ENCODE data around the gene TOP3A. TPM values are rescaled to one million over a fixed set of nuclear protein-coding genes. Genes with fewer than 3 reads are reported as not detected.

Gene TOP3A
- polyA plus RNA-seq, 1 experiment, result 13.0 TPM

DNA sequence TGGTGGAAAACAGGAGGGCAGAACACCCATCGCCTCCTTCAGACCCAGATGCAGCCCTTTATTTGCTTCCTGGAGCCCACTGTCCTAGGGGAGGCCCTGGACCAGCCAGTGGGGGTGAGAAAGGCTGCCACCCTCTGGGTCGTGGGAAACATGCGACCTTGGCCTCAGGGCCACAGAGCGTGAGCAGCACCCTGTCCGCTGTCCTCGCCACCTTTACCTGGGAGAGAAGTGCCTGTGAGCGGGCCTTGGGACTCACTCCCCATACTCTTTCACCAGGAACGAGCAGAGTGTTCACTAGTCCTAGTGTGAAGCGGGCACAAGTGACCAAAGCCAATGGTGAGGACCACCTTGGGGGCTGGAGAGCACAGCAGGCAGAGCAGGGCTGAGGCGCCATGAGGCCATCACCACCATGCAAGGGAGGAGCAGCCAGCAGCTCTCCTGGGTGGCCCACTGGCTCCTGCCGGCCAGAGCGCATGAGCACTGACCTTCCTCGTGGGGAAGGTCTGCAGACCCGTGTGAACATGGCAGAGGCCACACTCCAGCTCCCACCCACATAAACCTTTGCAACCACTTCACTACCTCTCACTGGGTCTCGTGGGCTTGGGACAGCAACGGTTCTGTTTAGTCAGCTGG, 8.8 kb upstream of the TOP3A start:
- ChIA-PET POLR2A (no interaction called here), CTCF (interaction anchor here (1.7 kb wide), 1 partner anchor 9 kb away, joined by 4 read pairs; no protein-coding TSS in a partner anchor)

DNA sequence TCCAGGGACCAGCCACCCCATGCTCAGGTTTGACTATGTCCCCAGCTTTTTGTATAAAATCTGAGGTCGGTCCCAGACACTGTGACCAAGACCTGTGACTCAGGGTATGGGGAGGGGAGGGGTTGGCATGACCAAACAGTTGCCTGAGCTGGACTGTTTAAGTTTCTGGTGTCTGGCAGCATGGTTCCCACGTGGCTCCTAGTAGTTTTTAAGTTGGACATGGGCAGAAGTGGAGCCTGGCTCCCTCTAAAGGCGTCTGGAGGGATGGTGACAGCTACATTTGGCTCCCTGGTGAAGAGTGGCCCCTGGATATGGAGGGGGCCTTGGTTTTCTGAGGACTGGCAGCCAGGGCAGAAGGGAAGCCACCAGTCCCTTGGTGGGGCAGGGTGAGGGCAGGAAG, 8.2 kb upstream of the TOP3A start:
- DNase-seq (ENCODE audit: low read depth), result no peak
- TF ChIP-seq, protein P1, sequence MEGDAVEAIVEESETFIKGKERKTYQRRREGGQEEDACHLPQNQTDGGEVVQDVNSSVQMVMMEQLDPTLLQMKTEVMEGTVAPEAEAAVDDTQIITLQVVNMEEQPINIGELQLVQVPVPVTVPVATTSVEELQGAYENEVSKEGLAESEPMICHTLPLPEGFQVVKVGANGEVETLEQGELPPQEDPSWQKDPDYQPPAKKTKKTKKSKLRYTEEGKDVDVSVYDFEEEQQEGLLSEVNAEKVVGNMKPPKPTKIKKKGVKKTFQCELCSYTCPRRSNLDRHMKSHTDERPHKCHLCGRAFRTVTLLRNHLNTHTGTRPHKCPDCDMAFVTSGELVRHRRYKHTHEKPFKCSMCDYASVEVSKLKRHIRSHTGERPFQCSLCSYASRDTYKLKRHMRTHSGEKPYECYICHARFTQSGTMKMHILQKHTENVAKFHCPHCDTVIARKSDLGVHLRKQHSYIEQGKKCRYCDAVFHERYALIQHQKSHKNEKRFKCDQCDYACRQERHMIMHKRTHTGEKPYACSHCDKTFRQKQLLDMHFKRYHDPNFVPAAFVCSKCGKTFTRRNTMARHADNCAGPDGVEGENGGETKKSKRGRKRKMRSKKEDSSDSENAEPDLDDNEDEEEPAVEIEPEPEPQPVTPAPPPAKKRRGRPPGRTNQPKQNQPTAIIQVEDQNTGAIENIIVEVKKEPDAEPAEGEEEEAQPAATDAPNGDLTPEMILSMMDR (IDR thresholded peaks at IDR 0.05; ENCODE audit: insufficient read depth, low read depth, low read length), result no peak
- CTCF ChIA-PET, result interaction anchor here (1.7 kb wide), 1 partner anchor 10 kb away, joined by 4 read pairs; no protein-coding TSS in a partner anchor
- peaks cover 27% of the 10 kb centered on the region for H3K36me3 ChIP-seq (ENCODE audit: control insufficient read depth, insufficient read depth, low read length)
- H3K27me3 ChIP-seq (ENCODE audit: control insufficient read depth, insufficient read depth, low read length), result no peaks in the 10 kb centered on the region
- H3K4me3 ChIP-seq (ENCODE audit: low read depth, low read length), result no peak overlapping the region
- POLR2A ChIA-PET, result no interaction called here

More for the DNA sequence above, 8.8 kb upstream of the TOP3A start:
- Histone ChIP-seq H3K36me3 (ENCODE audit: control insufficient read depth, insufficient read depth, low read length) (peaks cover 28% of the 10 kb centered on the region), H3K4me3 (ENCODE audit: low read depth, low read length) (no peak overlapping the region), H3K27me3 (ENCODE audit: control insufficient read depth, insufficient read depth, low read length) (no peaks in the 10 kb centered on the region)
- TF ChIP-seq, protein P1 (IDR thresholded peaks at IDR 0.05; ENCODE audit: insufficient read depth, low read depth, low read length), result no peak
- DNase-seq (ENCODE audit: low read depth), result no peak

DNA sequence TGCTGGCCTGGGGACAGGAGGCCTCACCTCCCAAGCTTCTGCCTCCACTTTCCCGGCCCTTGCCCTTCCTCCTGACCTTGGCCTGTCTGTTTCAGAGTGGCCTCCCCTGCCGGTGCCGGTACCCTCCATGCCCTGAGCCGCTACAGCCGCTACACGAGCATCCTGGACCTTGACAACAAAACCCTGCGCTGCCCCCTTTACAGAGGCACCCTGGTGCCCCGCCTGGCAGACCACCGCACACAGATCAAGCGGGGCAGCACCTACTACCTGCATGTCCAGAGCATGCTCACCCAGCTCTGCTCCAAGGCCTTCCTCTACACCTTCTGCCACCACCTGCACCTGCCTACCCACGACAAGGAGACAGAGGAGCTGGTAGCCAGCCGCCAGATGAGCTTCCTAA, 7.7 kb upstream of the TOP3A start:
- Histone ChIP-seq H3K4me3 (ENCODE audit: low read depth, low read length) (no peak overlapping the region), H3K36me3 (ENCODE audit: control insufficient read depth, insufficient read depth, low read length) (peaks cover 29% of the 10 kb centered on the region), H3K27me3 (ENCODE audit: control insufficient read depth, insufficient read depth, low read length) (no peaks in the 10 kb centered on the region)
- ChIA-PET CTCF (interaction anchor here (1.7 kb wide), 1 partner anchor 10 kb away, joined by 4 read pairs; no protein-coding TSS in a partner anchor), POLR2A (no interaction called here)
- TF ChIP-seq, protein P1 (IDR thresholded peaks at IDR 0.05; ENCODE audit: insufficient read depth, low read depth, low read length), result no peak
- DNase-seq (ENCODE audit: low read depth), result no peak

DNA sequence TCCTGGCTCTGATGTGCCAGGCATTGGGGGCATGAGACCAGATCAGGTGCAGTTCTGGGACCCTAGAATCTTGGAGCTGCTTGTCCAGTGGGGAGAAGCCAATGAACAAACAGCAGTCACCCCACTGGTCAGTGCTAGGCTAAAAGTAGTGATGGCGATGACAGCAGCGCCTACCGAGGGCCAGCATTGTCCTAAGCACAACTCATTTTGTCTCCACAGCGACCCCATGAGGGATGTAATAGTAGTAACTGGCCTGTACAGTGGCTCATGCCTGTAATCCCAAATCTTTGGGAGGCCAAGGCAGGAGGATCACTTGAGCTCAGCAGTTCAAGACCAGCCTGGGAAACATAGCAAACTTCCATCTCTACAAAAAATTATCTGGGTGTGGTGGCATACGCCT, 6.5 kb upstream of the TOP3A start:
- DNase-seq (ENCODE audit: low read depth), result no peak
- POLR2A ChIA-PET, result no interaction called here

DNA sequence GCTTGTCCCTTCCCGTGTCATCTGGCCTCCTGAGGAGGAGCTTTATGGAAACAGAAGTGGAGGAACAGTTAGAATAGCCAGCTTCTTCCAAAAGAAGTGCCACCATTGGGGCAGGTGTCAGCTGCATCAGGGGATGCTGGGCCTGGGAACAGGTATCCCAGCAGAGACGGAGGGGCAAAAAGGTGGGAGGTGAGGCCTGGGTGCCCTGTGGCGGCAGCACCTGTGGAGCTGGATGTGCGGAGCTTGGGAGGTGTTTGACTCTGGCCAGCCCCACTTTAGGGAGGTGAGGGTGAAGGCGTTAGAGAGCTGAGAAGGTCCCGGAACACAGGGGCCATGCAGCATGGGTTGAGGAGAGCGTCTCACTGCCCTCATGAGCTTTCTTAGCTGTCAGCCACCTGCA, 5.5 kb upstream of the TOP3A start:
- Histone ChIP-seq H3K4me3 (ENCODE audit: low read depth, low read length) (no peak overlapping the region), H3K27me3 (ENCODE audit: control insufficient read depth, insufficient read depth, low read length) (no peaks in the 10 kb centered on the region), H3K36me3 (ENCODE audit: control insufficient read depth, insufficient read depth, low read length) (peaks cover 31% of the 10 kb centered on the region)
- CTCF ChIA-PET, result interaction anchor here (0.9 to 2.3 kb wide), 8 partner anchors 13 to 179 kb away, joined by 3 to 14 read pairs (median 4); no protein-coding TSS in a partner anchor
- POLR2A ChIA-PET, result no interaction called here
- TF ChIP-seq, protein P1 (IDR thresholded peaks at IDR 0.05; ENCODE audit: insufficient read depth, low read depth, low read length), result no peak
- DNase-seq (ENCODE audit: low read depth), result no peak

More for the DNA sequence above, 6.5 kb upstream of the TOP3A start:
- Histone ChIP-seq H3K4me3 (ENCODE audit: low read depth, low read length) (no peak overlapping the region), H3K36me3 (ENCODE audit: control insufficient read depth, insufficient read depth, low read length) (peaks cover 31% of the 10 kb centered on the region), H3K27me3 (ENCODE audit: control insufficient read depth, insufficient read depth, low read length) (no peaks in the 10 kb centered on the region)
- TF ChIP-seq, protein P1 (IDR thresholded peaks at IDR 0.05; ENCODE audit: insufficient read depth, low read depth, low read length), result peak; percentile 16; the same call in 1 of the 2 replicates
- CTCF ChIA-PET, result interaction anchor here (1.6 to 2.3 kb wide), 3 partner anchors 12 to 175 kb away, joined by 3 to 14 read pairs (median 5); no protein-coding TSS in a partner anchor
